ENCODE data around the gene NET1.

DNA sequence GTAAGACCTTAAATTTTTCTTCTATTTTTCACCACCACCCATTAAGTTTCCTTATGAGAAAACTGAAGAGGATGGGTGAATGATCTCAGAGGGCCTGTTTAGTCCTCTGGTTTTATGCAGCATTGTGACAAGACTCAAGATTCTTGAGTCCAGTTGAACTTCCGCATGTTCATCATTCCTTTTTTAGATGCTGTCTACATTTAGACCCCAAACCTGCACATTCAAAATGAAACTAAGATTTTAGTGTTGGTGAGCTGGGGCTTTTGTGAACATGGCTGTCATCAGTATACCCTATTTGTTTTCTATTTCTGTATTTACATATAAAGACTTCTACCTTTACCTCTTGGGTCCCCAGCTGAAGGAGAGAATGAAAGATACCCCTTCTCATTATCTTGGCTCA lies 31.1 kb downstream of the NET1 start:
- TF ChIP-seq FOXJ3 (CRISPR knock-in tag; IDR thresholded peaks at IDR 0.05) (no peak), CTCF (IDR thresholded peaks at IDR 0.05) (no peak), FOSL2 (IDR thresholded peaks at IDR 0.05; ENCODE audit: borderline replicate concordance, low read depth) (no peak), TAF1 (IDR thresholded peaks at IDR 0.05; ENCODE audit: borderline replicate concordance, low read depth, low read length) (no peak), NRF1 (IDR thresholded peaks at IDR 0.05; ENCODE audit: low read depth, low read length) (no peak), NFIC (IDR thresholded peaks at IDR 0.05; ENCODE audit: borderline replicate concordance) (no peak), TCF12 (IDR thresholded peaks at IDR 0.05) (no peak), YY1 (IDR thresholded peaks at IDR 0.05; ENCODE audit: low read depth) (no peak), GABPA (IDR thresholded peaks at IDR 0.05; ENCODE audit: low read depth) (no peak), MAX (IDR thresholded peaks at IDR 0.05; ENCODE audit: low read depth) (no peak), POLR2AphosphoS5 (IDR thresholded peaks at IDR 0.05; ENCODE audit: low read depth, low read length) (no peak), TEAD4 (IDR thresholded peaks at IDR 0.05; ENCODE audit: borderline replicate concordance, insufficient read depth) (no peak), JUND (IDR thresholded peaks at IDR 0.05) (no peak), EP300 (IDR thresholded peaks at IDR 0.05; ENCODE audit: borderline replicate concordance in 1 of 2, low read depth in 1 of 2, low read length in 1 of 2) (no peak)
